GM12878 (cell line): ENCODE results near the gene GPX7. TPM values are rescaled to one million over a fixed set of nuclear protein-coding genes. Genes with fewer than 3 reads are reported as not detected.

ENCODE experiments used
- ATAC-seq: fragments of 200-7000 bp; cut with Tn5 transposase; 3 replicates; pipeline ENCODE4 v1.9.1; 2020; ENCODE audit warnings: mild to moderate bottlenecking, moderate library complexity
- BruUV-seq: library from RNA; stranded (reverse); fragments of 400-500 nt; replicated peaks from 2 replicates; lab custom pipeline; 2021; lab: Mats Ljungman, UMichigan
- CTCF ChIA-PET: fragments of 300-600 bp; sonication (Branson Sonifier 250); formaldehyde crosslinking; extraction: SDS; loops from one replicate; lab custom pipeline; 2021; ENCODE audit warnings: inconsistent platforms; lab: Yijun Ruan, JAX
- POLR2A ChIA-PET: fragments of 350-600 bp; formaldehyde crosslinking; extraction: SDS; loops from one replicate; lab custom pipeline; 2021; ENCODE audit warnings: inconsistent platforms; lab: Charles Lee
- RAD21 ChIA-PET: fragments of 300-600 bp; sonication (Branson Sonifier 250); formaldehyde crosslinking; loops from one replicate; lab custom pipeline; 2023; ENCODE audit warnings: antibody characterized with exemption; ENCODE audit not compliant: unreplicated experiment; lab: Charles Lee
- SMC1A ChIA-PET: fragments of 300-600 bp; sonication (Branson Sonifier 250); formaldehyde crosslinking; loops from one replicate; lab custom pipeline; 2023; ENCODE audit not compliant: unreplicated experiment, uncharacterized antibody; lab: Charles Lee
- DNase-seq: peaks from one replicate; pipeline ENCODE4 v3.0.0-alpha.2; 2011; ENCODE audit warnings: low read depth, low spot score
- FAIRE-seq: peaks from 3 replicates; lab custom pipeline; 2011; peaks lifted over from hg19 to GRCh38; lab: Jason Lieb, UNC
- H2AFZ ChIP-seq: 2 replicates; pipeline ENCODE4 v1.6.0; 2011; ENCODE audit warnings: low read depth, low read length, control low read depth; ENCODE audit not compliant: control insufficient read depth
- H3K27ac ChIP-seq: 2 replicates; pipeline ENCODE4 v1.5.1; 2011; ENCODE audit warnings: control low read depth; ENCODE audit not compliant: control insufficient read depth, insufficient read depth
- H3K27me3 ChIP-seq, 2 experiments: replicated peaks in 1 of 2; 2 replicates each; pipeline versions ENCODE4 v1.6.0 to v1.6.1; 2011; ENCODE audit warnings: low read length in 1 of 2; ENCODE audit not compliant: control insufficient read depth in 2 of 2, insufficient read depth in 2 of 2
- H3K36me3 ChIP-seq, 2 experiments: 2 replicates each; pipeline ENCODE4 v1.5.1; 2011; ENCODE audit warnings: low read length in 1 of 2; ENCODE audit not compliant: control insufficient read depth in 2 of 2, insufficient read depth in 2 of 2
- H3K4me1 ChIP-seq: 2 replicates; pipeline ENCODE4 v1.6.1; 2011; ENCODE audit warnings: mild to moderate bottlenecking, low read length, moderate library complexity, mixed read lengths; ENCODE audit not compliant: control insufficient read depth, insufficient read depth
- H3K4me2 ChIP-seq: 2 replicates; pipeline ENCODE4 v1.6.0; 2011; ENCODE audit warnings: control low read depth; ENCODE audit not compliant: control insufficient read depth, insufficient read depth
- H3K4me3 ChIP-seq: fragments of 200-600 bp; sonication (generic); 2 replicates; pipeline ENCODE4 v1.5.1; 2016
- H3K79me2 ChIP-seq: 2 replicates; pipeline ENCODE4 v1.6.0; 2011; ENCODE audit warnings: low read length; ENCODE audit not compliant: control insufficient read depth, insufficient read depth
- H3K9ac ChIP-seq: 2 replicates; pipeline ENCODE4 v1.8.0; 2011; ENCODE audit warnings: low read length, control low read depth, mixed read lengths; ENCODE audit not compliant: control insufficient read depth, insufficient read depth
- H3K9me3 ChIP-seq: replicated peaks from 3 replicates; pipeline ENCODE4 v1.5.1; 2011; ENCODE audit warnings: mild to moderate bottlenecking, low read length; ENCODE audit not compliant: control insufficient read depth, insufficient read depth
- H4K20me1 ChIP-seq: 2 replicates; pipeline ENCODE4 v1.6.0; 2011; ENCODE audit not compliant: control insufficient read depth, insufficient read depth
- BRCA1 ChIP-seq: IDR thresholded peaks from 2 replicates; pipeline ENCODE4 v1.6.1; 2011; ENCODE audit warnings: low read depth, low read length, improper control_type of control experiment
- RAD51 ChIP-seq: fragments of 450-650 bp; IDR thresholded peaks from 2 replicates; pipeline ENCODE4 v1.6.1; 2016; ENCODE audit warnings: moderate library complexity, mild to moderate bottlenecking, inconsistent platforms
- ZBTB33 ChIP-seq: fragments of 450-650 bp; IDR thresholded peaks from 2 replicates; pipeline ENCODE4 v1.6.1; 2017; ENCODE audit warnings: mild to moderate bottlenecking
- WGBS: methylation state at CpG from one replicate; pipeline ENCODE4 v1.1.6; 2016; ENCODE audit warnings: low lambda C conversion rate; ENCODE audit not compliant: insufficient replicate concordance, insufficient coverage; ENCODE audit errors: missing lambda C conversion rate; 5-methylcytosine and 5-hydroxymethylcytosine counted together
- in situ Hi-C: fragments of 300-500 bp; cut with MboI; formaldehyde crosslinking; loops from 9 replicates; pipeline ENCODE4 v1.14.3; 2018; ENCODE audit warnings: mixed read lengths
- intact Hi-C: fragments of 100-400 bp; cut with micrococcal nuclease; formaldehyde crosslinking; loops from one replicate; pipeline ENCODE4 v1.14.2; 2022; ENCODE audit not compliant: unreplicated experiment
- polyA plus RNA-seq, 11 experiments: library from polyadenylated mRNA; depleted of rRNA in 4 of 11; unstranded in 6 of 11; stranded (reverse) in 5 of 11; fragments of >200 nt; fragmentation: Nextera tagmentation in 4 of 11; fragmentation: Illumina TruSeq in 1 of 11; extraction: Ambion mirVana in 4 of 11; extraction: Trizol in 1 of 11; gene quantifications; 1 replicate in 1 of 11; 2 replicates in 10 of 11; pipeline versions ENCODE4 v1.2.1 to v1.2.3, GENCODE V29; 2011 to 2016; ENCODE audit warnings: inconsistent platforms in 2 of 11, missing spikeins in 2 of 11, low read depth in 1 of 11
- total RNA-seq, 4 experiments: library from RNA; depleted of rRNA in 3 of 4; stranded (reverse); fragments of >200 nt in 3 of 4; fragmentation: Illumina TruSeq in 1 of 4; extraction: Trizol in 1 of 4; gene quantifications; 2 replicates each; pipeline versions ENCODE4 v1.2.1 to v1.2.3, GENCODE V29; 2013 to 2021
- TF ChIP-seq, protein P1 (sequence below): fragments of 450-650 bp; IDR thresholded peaks from 2 replicates; pipeline ENCODE4 v1.6.1; 2017; ENCODE audit warnings: antibody characterized with exemption, mild to moderate bottlenecking, moderate library complexity

The GPX7 gene
- total and polyA plus RNA-seq, 10 of the 15 experiments (the other 5 are each of a cell fraction or from before 2014, with no cell fraction given), result 1.9 to 4.2 (median 2.5) TPM; not detected in 1

DNA sequence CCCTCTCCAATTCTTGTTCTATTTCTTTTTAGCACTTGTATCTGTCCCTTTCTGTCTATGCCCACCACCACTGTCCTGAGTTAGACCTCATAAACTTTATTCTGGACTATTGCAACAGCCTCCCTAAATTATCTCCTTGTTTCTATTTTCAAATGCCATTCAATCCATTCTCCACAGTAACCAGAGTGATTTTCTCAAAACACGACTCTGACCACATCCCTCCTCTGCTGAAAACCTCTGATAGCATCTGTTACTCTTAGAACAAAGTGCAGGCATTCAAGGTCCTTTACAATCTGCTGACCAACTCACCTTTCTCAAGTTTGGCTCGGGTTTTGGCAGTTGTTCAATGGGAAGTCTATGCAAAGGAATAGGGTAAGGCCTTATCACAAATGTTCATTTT lies 22.8 kb upstream of the GPX7 start (continued):
- TF ChIP-seq ZBTB33, result no peak
- TF ChIP-seq, protein P1, sequence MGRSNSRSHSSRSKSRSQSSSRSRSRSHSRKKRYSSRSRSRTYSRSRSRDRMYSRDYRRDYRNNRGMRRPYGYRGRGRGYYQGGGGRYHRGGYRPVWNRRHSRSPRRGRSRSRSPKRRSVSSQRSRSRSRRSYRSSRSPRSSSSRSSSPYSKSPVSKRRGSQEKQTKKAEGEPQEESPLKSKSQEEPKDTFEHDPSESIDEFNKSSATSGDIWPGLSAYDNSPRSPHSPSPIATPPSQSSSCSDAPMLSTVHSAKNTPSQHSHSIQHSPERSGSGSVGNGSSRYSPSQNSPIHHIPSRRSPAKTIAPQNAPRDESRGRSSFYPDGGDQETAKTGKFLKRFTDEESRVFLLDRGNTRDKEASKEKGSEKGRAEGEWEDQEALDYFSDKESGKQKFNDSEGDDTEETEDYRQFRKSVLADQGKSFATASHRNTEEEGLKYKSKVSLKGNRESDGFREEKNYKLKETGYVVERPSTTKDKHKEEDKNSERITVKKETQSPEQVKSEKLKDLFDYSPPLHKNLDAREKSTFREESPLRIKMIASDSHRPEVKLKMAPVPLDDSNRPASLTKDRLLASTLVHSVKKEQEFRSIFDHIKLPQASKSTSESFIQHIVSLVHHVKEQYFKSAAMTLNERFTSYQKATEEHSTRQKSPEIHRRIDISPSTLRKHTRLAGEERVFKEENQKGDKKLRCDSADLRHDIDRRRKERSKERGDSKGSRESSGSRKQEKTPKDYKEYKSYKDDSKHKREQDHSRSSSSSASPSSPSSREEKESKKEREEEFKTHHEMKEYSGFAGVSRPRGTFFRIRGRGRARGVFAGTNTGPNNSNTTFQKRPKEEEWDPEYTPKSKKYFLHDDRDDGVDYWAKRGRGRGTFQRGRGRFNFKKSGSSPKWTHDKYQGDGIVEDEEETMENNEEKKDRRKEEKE, result no peak

- H3K27me3 ChIP-seq, result no peaks in the 10 kb centered on the region; a peak in 2 of 4 replicates
- ChIA-PET RAD21 (no interaction called here), CTCF (interaction anchor here (1.1 kb wide), 1 partner anchor 13 kb away, joined by 3 read pairs; no protein-coding TSS in a partner anchor), POLR2A (interaction anchor here (0.6 kb wide), 2 partner anchors 78 to 115 kb away, joined by 3 to 6 read pairs; no protein-coding TSS in a partner anchor), SMC1A (no interaction called here)
- TF ChIP-seq BRCA1 (no peak), RAD51 (no peak)
- no peaks in the 10 kb centered on the region for H3K36me3 ChIP-seq
- H3K4me3 ChIP-seq, result no peak overlapping the region
- no TSS peak for BruUV-seq
- H3K79me2 ChIP-seq, result no peaks in the 10 kb centered on the region
- in situ Hi-C loops (no loop called here), intact Hi-C loops (no loop called here)
- H3K4me2 ChIP-seq, result no peak overlapping the region
- H3K9ac ChIP-seq, result no peak overlapping the region
- no peaks in the 10 kb centered on the region for H3K9me3 ChIP-seq
- no peak overlapping the region for H3K27ac ChIP-seq
- H3K4me1 ChIP-seq, result no peaks in the 10 kb centered on the region
- no peaks in the 10 kb centered on the region for H4K20me1 ChIP-seq
- ATAC-seq (no peak), FAIRE-seq (no peak), DNase-seq (no peak)
- H2AFZ ChIP-seq, result no peak overlapping the region
- WGBS, result 32% methylated on average over 3 of the region's 3 CpGs
Observed at GRCh38 chr1:52580283-52580682, 21.9 kb upstream of the GPX7 start.
